CD8-positive, alpha-beta memory T cell (primary cell): ENCODE measurements around the gene CWC22. TPM values are rescaled to one million over a fixed set of nuclear protein-coding genes. Genes with fewer than 3 reads are reported as not detected.
A peak's percentile ranks its signal among the peaks of the same experiment; 100 is the strongest.

Experiments used
- CTCF ChIA-PET: fragments of 350-600 bp; sonication (Branson Sonifier 250); formaldehyde crosslinking; loops from one replicate; lab custom pipeline; 2021; ENCODE audit warnings: antibody characterized with exemption; lab: Charles Lee
- POLR2A ChIA-PET: fragments of 350-600 bp; sonication (Branson Sonifier 250); formaldehyde crosslinking; loops from one replicate; lab custom pipeline; 2021; ENCODE audit warnings: antibody characterized with exemption; lab: Charles Lee
- DNase-seq, 5 donors: peaks; one replicate each; pipeline versions ENCODE4 v3.0.0 to v3.0.0-alpha.2; 2020 to 2022; ENCODE audit warnings: mixed read lengths in 1 of 5
- H3K27ac ChIP-seq: one replicate; pipeline ENCODE4 v1.7.0; 2013; ENCODE audit warnings: low read depth, mild to moderate bottlenecking, low read length, moderate library complexity
- H3K27me3 ChIP-seq: 2 replicates; pipeline ENCODE4 v1.7.0; 2013; ENCODE audit warnings: low read length, mild to moderate bottlenecking; ENCODE audit not compliant: insufficient read depth, poor library complexity, severe bottlenecking
- H3K36me3 ChIP-seq: 2 replicates; pipeline ENCODE4 v1.7.0; 2013; ENCODE audit warnings: mild to moderate bottlenecking, low read length, moderate library complexity; ENCODE audit not compliant: insufficient read depth
- H3K4me1 ChIP-seq: 2 replicates; pipeline ENCODE4 v1.7.0; 2013; ENCODE audit warnings: mild to moderate bottlenecking, low read length, moderate library complexity; ENCODE audit not compliant: insufficient read depth
- H3K4me3 ChIP-seq: 2 replicates; pipeline ENCODE4 v1.7.0; 2013; ENCODE audit warnings: mild to moderate bottlenecking, low read length
- H3K9me3 ChIP-seq: 2 replicates; pipeline ENCODE4 v1.7.0; 2013; ENCODE audit warnings: mild to moderate bottlenecking, low read length
- H3K27ac Mint-ChIP-seq, 8 donors: one replicate each; pipeline ENCODE4 v1.8.0; 2020 to 2021; ENCODE audit warnings: mixed read lengths in 8 of 8, mild to moderate bottlenecking in 6 of 8, inconsistent platforms in 3 of 8, moderate library complexity in 3 of 8
- H3K27me3 Mint-ChIP-seq, 2 donors: one replicate each; pipeline ENCODE4 v1.8.0; 2020 to 2021; ENCODE audit warnings: mixed read lengths in 2 of 2, mild to moderate bottlenecking in 1 of 2, moderate library complexity in 1 of 2
- H3K36me3 Mint-ChIP-seq, 3 donors: one replicate each; pipeline ENCODE4 v1.8.0; 2020 to 2021; ENCODE audit warnings: mixed read lengths in 3 of 3, inconsistent platforms in 1 of 3, mild to moderate bottlenecking in 1 of 3
- H3K4me1 Mint-ChIP-seq, 3 donors: one replicate each; pipeline ENCODE4 v1.8.0; 2020 to 2021; ENCODE audit warnings: mixed read lengths in 3 of 3, inconsistent platforms in 1 of 3, mild to moderate bottlenecking in 1 of 3
- H3K4me3 Mint-ChIP-seq, 7 donors: one replicate each; pipeline ENCODE4 v1.8.0; 2020 to 2021; ENCODE audit warnings: mixed read lengths in 7 of 7, mild to moderate bottlenecking in 6 of 7, moderate library complexity in 4 of 7, inconsistent platforms in 2 of 7
- H3K9me3 Mint-ChIP-seq, 5 donors: one replicate each; pipeline ENCODE4 v1.8.0; 2020 to 2022; ENCODE audit warnings: mixed read lengths in 5 of 5, mild to moderate bottlenecking in 3 of 5, moderate library complexity in 2 of 5, inconsistent platforms in 1 of 5
- polyA plus RNA-seq: library from polyadenylated mRNA; unstranded; fragments of 300-500 nt; fragmentation: Illumina TruSeq; gene quantifications from one replicate; pipeline ENCODE4 v1.2.3, GENCODE V29; 2021
- total RNA-seq, 2 experiments: library from RNA; stranded (reverse); gene quantifications; one replicate each; pipeline ENCODE4 v1.2.3, GENCODE V29; 2021

The CWC22 gene
- total and polyA plus RNA-seq, 3 experiments from 2014 or later, result 30.9 to 32.7 (median 31.0) TPM

GRCh38 chr2:179985163-179985820 lies 21.8 kb downstream of the CWC22 start:
- no peak overlapping the region for H3K27ac ChIP-seq
- Mint-ChIP-seq H3K4me1 (peaks cover 5 to 25% (median 14%) of the 10 kb centered on the region in 3 donors), H3K27me3 (no peaks in the 10 kb centered on the region), H3K9me3 (no peaks in the 10 kb centered on the region), H3K4me3 (peak overlapping the region in 3 of 7 donors; percentile 16 to 56 (median 37)), H3K27ac (peak overlapping the region in 3 of 8 donors; percentile 5 to 58 (median 22)), H3K36me3 (peaks cover 30 to 79% (median 35%) of the 10 kb centered on the region in 3 donors)
- POLR2A ChIA-PET, result no interaction called here
- peaks cover 34% of the 10 kb centered on the region for H3K36me3 ChIP-seq
- no peaks in the 10 kb centered on the region for H3K4me1 ChIP-seq
- no peak overlapping the region for H3K4me3 ChIP-seq
- H3K27me3 ChIP-seq, result no peaks in the 10 kb centered on the region
- no peaks in the 10 kb centered on the region for H3K9me3 ChIP-seq
- no peak for DNase-seq
- CTCF ChIA-PET, result no interaction called here

GRCh38 chr2:179983250-179983932 lies 23.7 kb downstream of the CWC22 start:
- H3K27ac Mint-ChIP-seq, result no peak overlapping the region
- POLR2A ChIA-PET, result no interaction called here
- no peak overlapping the region for H3K4me3 Mint-ChIP-seq
- peaks cover 30 to 84% (median 42%) of the 10 kb centered on the region in 3 donors for H3K36me3 Mint-ChIP-seq
- no peak overlapping the region for H3K27ac ChIP-seq
- no peaks in the 10 kb centered on the region for H3K9me3 Mint-ChIP-seq
- H3K4me1 ChIP-seq, result no peaks in the 10 kb centered on the region
- no peak overlapping the region for H3K4me3 ChIP-seq
- no peaks in the 10 kb centered on the region for H3K27me3 ChIP-seq
- peaks cover 3 to 20% (median 18%) of the 10 kb centered on the region in 3 donors for H3K4me1 Mint-ChIP-seq
- peaks cover 42% of the 10 kb centered on the region for H3K36me3 ChIP-seq
- H3K27me3 Mint-ChIP-seq, result no peaks in the 10 kb centered on the region
- no peak for DNase-seq
- H3K9me3 ChIP-seq, result no peaks in the 10 kb centered on the region
- CTCF ChIA-PET, result no interaction called here

GRCh38 chr2:179981085-179981484 lies 26.0 kb downstream of the CWC22 start:
- peak overlapping the region in 1 of 8 donors; percentile 12 for H3K27ac Mint-ChIP-seq
- H3K4me3 Mint-ChIP-seq, result no peak overlapping the region
- no peak for DNase-seq
- H3K4me3 ChIP-seq, result no peak overlapping the region
- H3K36me3 Mint-ChIP-seq, result peaks cover 33 to 78% (median 49%) of the 10 kb centered on the region in 3 donors
- no peak overlapping the region for H3K27ac ChIP-seq
- H3K36me3 ChIP-seq, result peaks cover 33% of the 10 kb centered on the region
- no peaks in the 10 kb centered on the region for H3K9me3 Mint-ChIP-seq
- H3K27me3 ChIP-seq, result no peaks in the 10 kb centered on the region
- H3K4me1 ChIP-seq, result no peaks in the 10 kb centered on the region
- no peaks in the 10 kb centered on the region for H3K9me3 ChIP-seq
- POLR2A ChIA-PET, result no interaction called here
- no peaks in the 10 kb centered on the region for H3K27me3 Mint-ChIP-seq
- peaks cover 7 to 17% (median 16%) of the 10 kb centered on the region in 3 donors for H3K4me1 Mint-ChIP-seq
- CTCF ChIA-PET, result no interaction called here

GRCh38 chr2:179974761-179975160 lies 32.3 kb downstream of the CWC22 start:
- Histone ChIP-seq H3K27ac (no peak overlapping the region), H3K4me3 (no peak overlapping the region), H3K36me3 (peaks cover 28% of the 10 kb centered on the region), H3K9me3 (no peaks in the 10 kb centered on the region), H3K27me3 (no peaks in the 10 kb centered on the region), H3K4me1 (no peaks in the 10 kb centered on the region)
- POLR2A ChIA-PET, result no interaction called here
- Mint-ChIP-seq H3K27ac (peak overlapping the region in 1 of 8 donors; percentile 36), H3K27me3 (no peaks in the 10 kb centered on the region), H3K9me3 (no peaks in the 10 kb centered on the region), H3K4me3 (no peak overlapping the region), H3K36me3 (peaks cover 4 to 66% (median 33%) of the 10 kb centered on the region in 3 donors), H3K4me1 (peaks cover 6 to 28% (median 14%) of the 10 kb centered on the region in 3 donors)
- DNase-seq, result no peak
- CTCF ChIA-PET, result no interaction called here

- ChIA-PET CTCF (no interaction called here), POLR2A (no interaction called here)
- Mint-ChIP-seq H3K4me3 (no peak overlapping the region), H3K27me3 (no peaks in the 10 kb centered on the region), H3K9me3 (no peaks in the 10 kb centered on the region), H3K36me3 (peaks cover 9 to 70% (median 29%) of the 10 kb centered on the region in 3 donors), H3K4me1 (peaks cover 0 to 7% (median 5%) of the 10 kb centered on the region in 3 donors), H3K27ac (peak overlapping the region in 3 of 8 donors; percentile 0 to 66 (median 6))
- Histone ChIP-seq H3K36me3 (peaks cover 33% of the 10 kb centered on the region), H3K4me1 (no peaks in the 10 kb centered on the region), H3K27ac (no peak overlapping the region), H3K9me3 (no peaks in the 10 kb centered on the region), H3K4me3 (no peak overlapping the region), H3K27me3 (no peaks in the 10 kb centered on the region)
- DNase-seq, result no peak
These were observed 40.2 kb downstream of the CWC22 start for GRCh38 chr2:179966778-179967394.

- Mint-ChIP-seq H3K27me3 (no peaks in the 10 kb centered on the region), H3K4me1 (peaks cover 0 to 7% (median 5%) of the 10 kb centered on the region in 3 donors), H3K27ac (peak overlapping the region in 1 of 8 donors; percentile 62), H3K9me3 (no peaks in the 10 kb centered on the region), H3K36me3 (peaks cover 9 to 71% (median 32%) of the 10 kb centered on the region in 3 donors), H3K4me3 (no peak overlapping the region)
- no peak for DNase-seq
- ChIA-PET CTCF (no interaction called here), POLR2A (no interaction called here)
- H3K9me3 ChIP-seq, result no peaks in the 10 kb centered on the region
- H3K36me3 ChIP-seq, result peaks cover 28% of the 10 kb centered on the region
- H3K4me1 ChIP-seq, result no peaks in the 10 kb centered on the region
- no peak overlapping the region for H3K4me3 ChIP-seq
- no peaks in the 10 kb centered on the region for H3K27me3 ChIP-seq
- H3K27ac ChIP-seq, result no peak overlapping the region
These were observed 41.5 kb downstream of the CWC22 start for GRCh38 chr2:179965291-179966258.

GRCh38 chr2:179963626-179964025 lies 43.5 kb downstream of the CWC22 start:
- Histone ChIP-seq H3K4me3 (no peak overlapping the region), H3K36me3 (peaks cover 28% of the 10 kb centered on the region), H3K27me3 (no peaks in the 10 kb centered on the region), H3K27ac (no peak overlapping the region), H3K4me1 (no peaks in the 10 kb centered on the region), H3K9me3 (no peaks in the 10 kb centered on the region)
- POLR2A ChIA-PET, result no interaction called here
- Mint-ChIP-seq H3K27me3 (no peaks in the 10 kb centered on the region), H3K4me1 (peaks cover 0 to 7% (median 5%) of the 10 kb centered on the region in 3 donors), H3K27ac (peak overlapping the region in 1 of 8 donors; percentile 4), H3K9me3 (no peaks in the 10 kb centered on the region), H3K36me3 (peaks cover 9 to 67% (median 26%) of the 10 kb centered on the region in 3 donors), H3K4me3 (no peak overlapping the region)
- CTCF ChIA-PET, result no interaction called here
- no peak for DNase-seq
